Upper lobe of right lung (tissue), 1 donor: ENCODE results near the gene ZSCAN16. TPM values are rescaled to one million over a fixed set of nuclear protein-coding genes. Genes with fewer than 3 reads are reported as not detected.
"Not testable (repeated sequence)": the region's sequence is repeated elsewhere in the genome, so short reads cannot be mapped to it uniquely, and the experiment has no call there.

Source experiments
- ATAC-seq: fragments of 200-7000 bp; cut with Tn5 transposase; one replicate; pipeline ENCODE4 v1.9.1; 2020; ENCODE audit warnings: mild to moderate bottlenecking, moderate library complexity
- DNase-seq: peaks from one replicate; pipeline ENCODE4 v3.0.0-alpha.2; 2020
- H3K27ac ChIP-seq: fragments of 200-600 bp; one replicate; pipeline ENCODE4 v1.8.0; 2022
- H3K27me3 ChIP-seq: fragments of 200-600 bp; one replicate; pipeline ENCODE4 v1.8.0; 2022; ENCODE audit warnings: mild to moderate bottlenecking
- H3K36me3 ChIP-seq: fragments of 200-600 bp; one replicate; pipeline ENCODE4 v1.8.0; 2022
- H3K4me1 ChIP-seq: fragments of 200-600 bp; one replicate; pipeline ENCODE4 v1.8.0; 2022
- H3K4me3 ChIP-seq: fragments of 200-600 bp; one replicate; pipeline ENCODE4 v1.8.0; 2022; ENCODE audit warnings: mild to moderate bottlenecking
- H3K9me3 ChIP-seq: fragments of 200-600 bp; one replicate; pipeline ENCODE4 v1.8.0; 2022
- intact Hi-C: fragments of 100-400 bp; cut with DNase I; formaldehyde crosslinking; loops from one replicate; pipeline ENCODE4 v1.11.0; 2022
- total RNA-seq: library from RNA; stranded (reverse); fragmentation: NEBNext Ultra II Directional; extraction: Animal tissue kit (Norgen Biotek cat#: 25700); gene quantifications from one replicate; pipeline ENCODE4 v1.2.1, GENCODE V29; 2021
- TF ChIP-seq, protein P1 (sequence below): fragments of 200-600 bp; IDR thresholded peaks from one replicate; pipeline ENCODE4 v1.8.0; 2022; ENCODE audit warnings: antibody characterized with exemption
- donor health status: DM: no; HTN: yes; CAD: no; lungs with severe emphysema.

The ZSCAN16 gene
- total RNA-seq, 1 donor from 2014 or later, result 5.8 TPM

DNA sequence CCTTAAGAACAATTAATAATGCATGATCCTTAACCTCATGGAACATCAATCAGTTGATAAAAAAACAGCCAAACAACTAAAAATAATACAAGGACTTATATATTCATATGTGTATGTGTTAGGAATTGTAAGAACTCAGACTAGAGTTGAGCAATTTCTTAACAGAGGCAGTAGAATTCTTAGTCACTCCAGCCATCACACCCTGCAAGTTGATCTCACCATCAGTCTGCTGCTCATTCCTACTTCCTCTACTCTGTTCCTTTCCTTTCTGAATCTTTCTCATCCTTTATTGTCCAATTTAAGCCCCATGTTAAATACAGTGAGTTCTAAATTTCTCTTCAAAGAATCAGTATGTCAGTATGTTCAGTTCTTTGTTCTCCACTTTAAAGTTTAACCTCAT, 41.5 kb upstream of the ZSCAN16 start:
- no peaks in the 10 kb centered on the region for H3K9me3 ChIP-seq
- TF ChIP-seq, protein P1, sequence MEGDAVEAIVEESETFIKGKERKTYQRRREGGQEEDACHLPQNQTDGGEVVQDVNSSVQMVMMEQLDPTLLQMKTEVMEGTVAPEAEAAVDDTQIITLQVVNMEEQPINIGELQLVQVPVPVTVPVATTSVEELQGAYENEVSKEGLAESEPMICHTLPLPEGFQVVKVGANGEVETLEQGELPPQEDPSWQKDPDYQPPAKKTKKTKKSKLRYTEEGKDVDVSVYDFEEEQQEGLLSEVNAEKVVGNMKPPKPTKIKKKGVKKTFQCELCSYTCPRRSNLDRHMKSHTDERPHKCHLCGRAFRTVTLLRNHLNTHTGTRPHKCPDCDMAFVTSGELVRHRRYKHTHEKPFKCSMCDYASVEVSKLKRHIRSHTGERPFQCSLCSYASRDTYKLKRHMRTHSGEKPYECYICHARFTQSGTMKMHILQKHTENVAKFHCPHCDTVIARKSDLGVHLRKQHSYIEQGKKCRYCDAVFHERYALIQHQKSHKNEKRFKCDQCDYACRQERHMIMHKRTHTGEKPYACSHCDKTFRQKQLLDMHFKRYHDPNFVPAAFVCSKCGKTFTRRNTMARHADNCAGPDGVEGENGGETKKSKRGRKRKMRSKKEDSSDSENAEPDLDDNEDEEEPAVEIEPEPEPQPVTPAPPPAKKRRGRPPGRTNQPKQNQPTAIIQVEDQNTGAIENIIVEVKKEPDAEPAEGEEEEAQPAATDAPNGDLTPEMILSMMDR, result no peak
- intact Hi-C loops, result no loop called here
- no peak overlapping the region for H3K4me3 ChIP-seq
- H3K27ac ChIP-seq, result no peak overlapping the region
- peaks cover 13% of the 10 kb centered on the region for H3K4me1 ChIP-seq
- no peak for DNase-seq
- H3K36me3 ChIP-seq, result peaks cover 7% of the 10 kb centered on the region
- no peaks in the 10 kb centered on the region for H3K27me3 ChIP-seq
- ATAC-seq, result no peak

DNA sequence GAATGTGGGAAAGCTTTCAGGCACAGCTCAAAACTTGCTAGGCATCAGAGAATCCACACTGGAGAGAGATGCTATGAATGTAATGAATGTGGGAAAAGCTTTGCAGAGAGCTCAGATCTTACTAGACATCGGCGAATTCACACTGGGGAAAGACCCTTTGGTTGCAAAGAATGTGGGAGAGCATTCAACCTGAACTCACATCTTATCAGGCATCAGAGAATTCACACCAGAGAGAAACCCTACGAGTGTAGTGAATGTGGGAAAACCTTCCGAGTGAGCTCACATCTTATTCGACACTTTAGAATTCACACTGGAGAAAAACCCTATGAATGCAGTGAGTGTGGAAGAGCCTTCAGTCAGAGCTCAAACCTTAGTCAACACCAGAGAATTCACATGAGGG, 35.4 kb upstream of the ZSCAN16 start:
- TF ChIP-seq, protein P1, result no peak
- Histone ChIP-seq H3K36me3 (peaks cover 7% of the 10 kb centered on the region), H3K4me1 (no peaks in the 10 kb centered on the region), H3K27ac (no peak overlapping the region), H3K27me3 (no peaks in the 10 kb centered on the region), H3K9me3 (peaks cover 6% of the 10 kb centered on the region), H3K4me3 (no peak overlapping the region)
- ATAC-seq (no peak), DNase-seq (no peak)
- intact Hi-C loops, result no loop called here

DNA sequence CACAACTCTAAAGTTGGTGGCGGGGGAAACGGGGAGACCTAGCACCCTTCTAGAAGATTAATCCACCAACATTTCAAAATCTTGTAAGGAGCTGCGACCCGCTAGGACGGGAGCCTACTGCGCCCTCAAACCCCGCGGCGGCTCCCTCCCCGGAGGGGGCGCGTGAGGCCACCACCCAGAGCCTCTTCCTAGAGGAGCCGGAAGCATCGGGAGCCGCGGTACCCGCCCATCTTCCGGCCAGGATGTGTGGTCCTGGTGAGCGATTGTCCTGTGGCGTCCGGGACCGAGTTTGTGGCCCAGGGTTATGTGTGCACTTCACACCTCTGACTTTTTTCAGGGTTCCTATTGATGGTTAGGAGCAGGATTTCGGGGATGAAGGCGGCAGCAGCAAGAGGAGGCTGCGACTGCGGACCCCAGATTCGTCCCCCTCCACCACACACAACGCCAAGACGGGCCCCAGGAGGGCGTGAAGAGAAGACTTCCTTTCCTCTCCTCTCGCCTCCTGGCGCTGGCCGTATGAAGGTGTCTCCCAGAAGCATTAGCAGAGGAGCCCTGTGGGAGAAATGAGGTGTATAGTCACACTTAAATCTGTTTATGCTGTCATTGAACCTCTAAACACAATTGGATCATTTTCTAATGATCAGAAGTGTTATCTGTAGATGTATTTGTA, 33.4 kb upstream of the ZSCAN16 start:
- no peak overlapping the region for H3K27ac ChIP-seq
- intact Hi-C loops, result no loop called here
- DNase-seq, result no peak

DNA sequence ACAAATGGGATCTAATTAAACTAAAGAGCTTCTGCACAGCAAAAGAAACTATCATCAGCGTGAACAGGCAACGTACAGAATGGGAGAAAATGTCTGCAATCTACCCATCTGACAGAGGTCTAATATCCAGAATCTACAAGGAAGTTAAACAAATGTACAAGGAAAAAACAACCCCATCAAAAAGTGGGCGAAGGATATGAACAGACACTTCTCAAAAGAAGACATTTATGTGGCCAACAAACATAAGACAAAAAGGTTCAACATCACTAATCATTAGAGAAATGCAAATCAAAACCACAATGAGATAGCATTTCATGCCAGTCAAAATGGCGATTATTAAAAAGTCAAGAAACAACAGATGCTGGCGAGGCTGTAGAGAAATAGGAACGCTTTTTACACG, 22.2 kb upstream of the ZSCAN16 start:
- H3K4me1 ChIP-seq, H3K4me3 ChIP-seq, H3K36me3 ChIP-seq, H3K9me3 ChIP-seq, intact Hi-C loops, H3K27me3 ChIP-seq, H3K27ac ChIP-seq, ATAC-seq, DNase-seq: not testable (repeated sequence)

More for the DNA sequence above, 33.4 kb upstream of the ZSCAN16 start:
- Histone ChIP-seq H3K9me3 (peaks cover 6% of the 10 kb centered on the region), H3K27me3 (no peaks in the 10 kb centered on the region), H3K4me3 (peak overlapping the region; percentile 39), H3K36me3 (peaks cover 3% of the 10 kb centered on the region), H3K4me1 (no peaks in the 10 kb centered on the region)
- peak; percentile 67 for ATAC-seq
- TF ChIP-seq, protein P1, result no peak

DNA sequence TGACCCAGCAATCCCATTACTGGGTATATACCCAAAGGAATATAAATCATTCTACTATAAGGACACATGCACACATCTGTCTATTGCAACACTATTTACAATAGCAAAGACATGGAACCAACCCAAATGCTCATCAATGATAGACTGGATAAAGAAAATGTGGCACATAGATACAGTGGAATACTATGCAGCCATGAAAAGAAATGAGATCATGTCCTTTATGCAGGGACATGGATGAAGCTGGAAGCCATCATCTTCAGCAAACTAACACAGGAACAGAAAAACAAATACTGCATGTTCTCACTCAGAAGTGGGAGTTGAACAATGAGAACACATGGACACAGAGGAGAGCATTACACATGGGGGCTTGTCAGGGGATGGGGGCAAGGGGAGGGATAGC, 21.7 kb upstream of the ZSCAN16 start:
- H3K27me3 ChIP-seq, H3K9me3 ChIP-seq, ATAC-seq, H3K4me1 ChIP-seq, H3K4me3 ChIP-seq, intact Hi-C loops, DNase-seq, H3K36me3 ChIP-seq, H3K27ac ChIP-seq: not testable (repeated sequence)

DNA sequence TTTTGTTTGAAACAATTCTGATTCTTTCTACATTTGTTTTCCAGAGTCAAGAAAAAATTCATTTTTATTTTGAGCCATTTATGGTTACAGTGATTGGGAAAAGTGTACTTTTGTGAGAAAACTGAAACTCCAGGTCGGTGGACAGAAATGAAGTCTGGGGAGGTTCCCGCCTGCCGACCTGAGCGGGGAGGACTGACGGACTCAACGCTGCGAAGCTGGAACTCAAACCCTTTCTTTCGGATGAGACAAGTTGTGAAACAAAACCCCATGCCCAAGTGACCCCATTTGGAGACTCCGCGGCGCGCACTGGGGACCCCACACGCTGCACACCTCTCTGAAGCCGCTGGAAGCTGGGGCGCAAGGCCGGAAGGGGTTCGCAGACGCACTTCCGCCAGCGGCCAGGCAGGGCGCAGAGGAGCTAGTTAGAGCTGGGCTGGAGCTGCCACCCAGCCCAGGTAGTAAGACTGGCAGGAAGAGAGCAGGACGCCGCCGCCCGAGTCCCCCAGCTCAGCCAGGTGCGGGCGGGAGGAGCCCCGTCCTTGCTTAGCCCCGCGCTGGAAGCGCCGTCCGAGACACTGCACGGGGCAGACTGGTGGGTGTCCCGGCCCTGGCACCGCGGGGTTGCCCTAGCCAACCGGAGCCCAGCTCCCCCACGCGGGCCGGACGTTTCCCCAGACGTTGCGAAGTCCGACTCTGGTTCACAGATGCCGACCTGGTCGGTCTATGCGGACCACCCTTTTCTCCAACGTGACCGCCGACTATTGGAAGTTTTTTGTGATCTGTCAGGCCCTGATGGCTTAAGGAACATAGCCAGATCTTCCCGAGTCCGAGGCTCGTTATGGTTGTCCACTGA, 19.8 kb upstream of the ZSCAN16 start:
- intact Hi-C loops, result no loop called here
- TF ChIP-seq, protein P1, result peak; percentile 72
- no peaks in the 10 kb centered on the region for H3K27me3 ChIP-seq
- H3K4me3 ChIP-seq, result peak overlapping the region; percentile 90
- no peaks in the 10 kb centered on the region for H3K9me3 ChIP-seq
- H3K36me3 ChIP-seq, result no peaks in the 10 kb centered on the region
- H3K27ac ChIP-seq, result peak overlapping the region; percentile 89
- ATAC-seq, result peak; percentile 100
- peaks cover 6% of the 10 kb centered on the region for H3K4me1 ChIP-seq
- DNase-seq, result peak; percentile 93
